Mammary epithelial cell (primary cell): ENCODE measurements around the gene COBL.

Source experiments
- EZH2 ChIP-seq: IDR thresholded peaks from 2 replicates; pipeline ENCODE4 v1.6.1; 2012; ENCODE audit warnings: low read length, inconsistent platforms, borderline replicate concordance
- TF ChIP-seq, protein P1 (sequence below), 2 donors: IDR thresholded peaks in 1 of 2; conservative IDR thresholded peaks in 1 of 2; 2 replicates each; pipeline ENCODE4 v1.5.1; 2011 to 2012; ENCODE audit warnings: inconsistent platforms in 2 of 2, low read length in 2 of 2, mild to moderate bottlenecking in 2 of 2, control low read depth in 1 of 2, low read depth in 1 of 2; ENCODE audit not compliant: insufficient read depth in 1 of 2; ENCODE audit errors: extremely low read depth in 1 of 2

DNA sequence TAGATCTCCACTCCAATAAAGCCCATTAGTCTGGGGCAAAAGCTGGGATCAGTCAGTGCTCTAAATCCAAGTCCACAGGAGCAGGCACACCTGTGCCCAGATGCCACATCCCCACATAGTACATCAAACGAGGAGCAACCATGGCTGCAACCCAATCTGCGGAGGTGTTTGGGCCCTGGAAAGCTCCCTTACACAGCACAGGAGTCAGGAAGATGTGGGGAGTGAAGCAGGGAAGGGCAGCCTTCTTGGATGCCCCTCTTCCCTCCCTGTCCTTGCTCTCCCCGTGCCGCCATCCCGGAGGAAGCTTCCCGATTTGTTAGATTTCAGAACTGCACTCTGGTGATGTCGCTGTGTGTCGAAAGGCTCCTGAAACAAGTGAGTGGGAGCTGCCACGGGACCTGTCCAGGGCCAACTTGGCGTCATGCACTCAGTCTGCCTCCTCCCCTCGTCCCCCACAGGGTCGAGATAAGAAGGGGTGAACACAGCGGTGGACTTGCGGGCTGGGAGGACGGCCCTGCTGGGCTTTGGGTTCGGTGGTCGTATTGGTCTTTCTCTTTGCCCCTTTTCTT is 303.3 kb downstream of the COBL start:
- TF ChIP-seq, protein P1, sequence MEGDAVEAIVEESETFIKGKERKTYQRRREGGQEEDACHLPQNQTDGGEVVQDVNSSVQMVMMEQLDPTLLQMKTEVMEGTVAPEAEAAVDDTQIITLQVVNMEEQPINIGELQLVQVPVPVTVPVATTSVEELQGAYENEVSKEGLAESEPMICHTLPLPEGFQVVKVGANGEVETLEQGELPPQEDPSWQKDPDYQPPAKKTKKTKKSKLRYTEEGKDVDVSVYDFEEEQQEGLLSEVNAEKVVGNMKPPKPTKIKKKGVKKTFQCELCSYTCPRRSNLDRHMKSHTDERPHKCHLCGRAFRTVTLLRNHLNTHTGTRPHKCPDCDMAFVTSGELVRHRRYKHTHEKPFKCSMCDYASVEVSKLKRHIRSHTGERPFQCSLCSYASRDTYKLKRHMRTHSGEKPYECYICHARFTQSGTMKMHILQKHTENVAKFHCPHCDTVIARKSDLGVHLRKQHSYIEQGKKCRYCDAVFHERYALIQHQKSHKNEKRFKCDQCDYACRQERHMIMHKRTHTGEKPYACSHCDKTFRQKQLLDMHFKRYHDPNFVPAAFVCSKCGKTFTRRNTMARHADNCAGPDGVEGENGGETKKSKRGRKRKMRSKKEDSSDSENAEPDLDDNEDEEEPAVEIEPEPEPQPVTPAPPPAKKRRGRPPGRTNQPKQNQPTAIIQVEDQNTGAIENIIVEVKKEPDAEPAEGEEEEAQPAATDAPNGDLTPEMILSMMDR (conservative IDR thresholded peaks at IDR 0.05 in 1 of 2, IDR thresholded peaks at IDR 0.05 in 1 of 2; ENCODE audit: extremely low read depth in 1 of 2, insufficient read depth in 1 of 2, low read depth in 1 of 2, low read length in 2 of 2): no peak
- no peak for TF ChIP-seq EZH2
